Stimulated activated CD4-positive, alpha-beta T cell treated with anti-CD3 and anti-CD28 coated beads, Interleukin-12 subunit alpha, Interleukin-12 subunit beta, amount 100 ng/mL, for 24 hours (primary cell): ENCODE results near the gene HIC1.

Experiments used
- DNase-seq, 2 experiments: peaks; one replicate each; pipeline ENCODE4 v3.0.0-alpha.2; 2020; ENCODE audit warnings: low read depth in 2 of 2

The HIC1 gene

GRCh38 chr17:2060681-2061440 is 6.0 kb downstream of the HIC1 start:
- no peak for DNase-seq

- no peak for DNase-seq
Measured at GRCh38 chr17:2061441-2061958, 6.6 kb downstream of the HIC1 start.

GRCh38 chr17:2062571-2063183 is 7.8 kb downstream of the HIC1 start:
- DNase-seq: no peak

GRCh38 chr17:2063261-2064146 is 8.6 kb downstream of the HIC1 start:
- no peak for DNase-seq

GRCh38 chr17:2064147-2064489 is 9.2 kb downstream of the HIC1 start:
- no peak for DNase-seq

- no peak for DNase-seq
Measured at GRCh38 chr17:2064520-2064971, 9.6 kb downstream of the HIC1 start.

- DNase-seq: peak; percentile 32 to 61
Measured at GRCh38 chr17:2064980-2065785, 10.3 kb downstream of the HIC1 start.

GRCh38 chr17:2065949-2066400 is 11.1 kb downstream of the HIC1 start:
- no peak for DNase-seq

- no peak for DNase-seq
Measured at GRCh38 chr17:2067048-2067561, 12.2 kb downstream of the HIC1 start.

GRCh38 chr17:2067608-2068024 is 12.7 kb downstream of the HIC1 start:
- DNase-seq: no peak

GRCh38 chr17:2068031-2068518 is 13.2 kb downstream of the HIC1 start:
- no peak for DNase-seq

GRCh38 chr17:2068519-2069051 is 13.7 kb downstream of the HIC1 start:
- DNase-seq: no peak

GRCh38 chr17:2070241-2071023 is 15.5 kb downstream of the HIC1 start:
- peak; percentile 33 to 69 for DNase-seq

GRCh38 chr17:2071024-2071385 is 16.1 kb downstream of the HIC1 start:
- DNase-seq: no peak

- DNase-seq: no peak
Measured at GRCh38 chr17:2071455-2072281, 16.8 kb downstream of the HIC1 start.

GRCh38 chr17:2074919-2075318 is 20.0 kb downstream of the HIC1 start:
- DNase-seq: no peak

GRCh38 chr17:2075336-2076086 is 20.6 kb downstream of the HIC1 start:
- no peak for DNase-seq
